Ectodermal cell (in vitro differentiated cells): ENCODE measurements around the gene LTA4H.
"Not testable (repeated sequence)": the region's sequence is repeated elsewhere in the genome, so short reads cannot be mapped to it uniquely, and the experiment has no call there.

Experiments used
- H3K27ac ChIP-seq: 2 replicates; pipeline ENCODE4 v1.7.0; 2013; ENCODE audit warnings: mild to moderate bottlenecking, low read depth, low read length; ENCODE audit not compliant: insufficient read depth, poor library complexity, severe bottlenecking
- H3K27me3 ChIP-seq: 2 replicates; pipeline ENCODE4 v1.7.0; 2013; ENCODE audit warnings: mild to moderate bottlenecking, low read length; ENCODE audit not compliant: insufficient read depth, control insufficient read depth, poor library complexity, severe bottlenecking
- H3K36me3 ChIP-seq: one replicate; pipeline ENCODE4 v1.7.0; 2013; ENCODE audit warnings: low read length; ENCODE audit not compliant: control insufficient read depth, insufficient read depth
- H3K4me1 ChIP-seq: one replicate; pipeline ENCODE4 v1.7.0; 2013; ENCODE audit warnings: low read length; ENCODE audit not compliant: control insufficient read depth, insufficient read depth
- H3K4me3 ChIP-seq: 2 replicates; pipeline ENCODE4 v1.7.0; 2013; ENCODE audit warnings: low read depth, low read length, control low read depth; ENCODE audit not compliant: insufficient read depth
- H3K9me3 ChIP-seq: 2 replicates; pipeline ENCODE4 v1.7.0; 2013; ENCODE audit warnings: mild to moderate bottlenecking, low read length, moderate library complexity; ENCODE audit not compliant: control insufficient read depth
- WGBS, 2 experiments: methylation state at CpG; one replicate each; pipeline ENCODE4 v1.1.7; 2013; ENCODE audit warnings: missing lambda C conversion rate in 2 of 2; 5-methylcytosine and 5-hydroxymethylcytosine counted together

LTA4H gene

DNA sequence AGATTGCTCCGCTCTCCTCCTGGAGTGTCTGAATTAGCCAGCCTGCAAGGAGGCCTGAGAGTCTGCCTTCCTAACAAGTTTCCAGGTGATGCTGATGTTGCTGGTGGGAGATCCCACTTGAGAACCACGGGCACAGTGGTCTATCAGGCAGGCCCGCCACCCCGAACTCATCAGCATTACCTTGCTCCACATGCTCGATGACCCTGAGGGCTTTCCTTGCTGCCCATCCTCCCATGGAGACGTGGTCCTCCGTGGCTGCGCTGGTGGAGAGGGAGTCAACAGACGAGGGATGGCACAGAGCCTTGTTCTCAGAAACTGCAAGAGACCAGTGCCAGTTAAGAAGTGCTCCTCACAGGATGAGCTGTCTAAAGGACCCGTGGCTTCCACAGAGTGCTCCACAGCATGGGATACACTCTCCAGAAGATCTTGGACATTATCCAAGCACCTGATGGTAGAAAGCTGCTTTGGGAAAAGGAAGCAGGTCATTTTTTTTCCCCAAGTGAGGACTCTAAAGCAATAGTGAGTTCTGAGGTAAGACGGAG is 57.6 kb downstream of the LTA4H start:
- no peaks in the 10 kb centered on the region for H3K27me3 ChIP-seq
- H3K4me3 ChIP-seq: no peak overlapping the region
- H3K4me1 ChIP-seq: no peaks in the 10 kb centered on the region
- no peak overlapping the region for H3K27ac ChIP-seq
- no peaks in the 10 kb centered on the region for H3K9me3 ChIP-seq
- WGBS, 2 experiments: 88 to 89% methylated on average over 11 of the region's 11 CpGs
- H3K36me3 ChIP-seq: no peaks in the 10 kb centered on the region

- Histone ChIP-seq H3K9me3 (no peaks in the 10 kb centered on the region), H3K27ac (no peak overlapping the region), H3K27me3 (no peaks in the 10 kb centered on the region), H3K4me1 (no peaks in the 10 kb centered on the region), H3K4me3 (no peak overlapping the region), H3K36me3 (no peaks in the 10 kb centered on the region)
- 94 to 95% methylated on average over 8 of the region's 8 CpGs for WGBS, 2 experiments
These were observed 59.0 kb downstream of the LTA4H start for GRCh38 chr12:95976416-95976832.

GRCh38 chr12:95975491-95975890 is 59.9 kb downstream of the LTA4H start:
- Histone ChIP-seq H3K4me1 (no peaks in the 10 kb centered on the region), H3K36me3 (no peaks in the 10 kb centered on the region), H3K27ac (no peak overlapping the region), H3K9me3 (no peaks in the 10 kb centered on the region), H3K27me3 (no peaks in the 10 kb centered on the region), H3K4me3 (no peak overlapping the region)
- WGBS, 2 experiments: 97 to 98% methylated on average over 3 to 4 of the region's 4 CpGs

GRCh38 chr12:95974358-95974757 is 61.0 kb downstream of the LTA4H start:
- Histone ChIP-seq H3K4me1 (no peaks in the 10 kb centered on the region), H3K36me3 (no peaks in the 10 kb centered on the region), H3K27me3 (no peaks in the 10 kb centered on the region), H3K9me3 (no peaks in the 10 kb centered on the region), H3K4me3 (no peak overlapping the region), H3K27ac (no peak overlapping the region)
- 92 to 96% methylated on average over 2 of the region's 2 CpGs for WGBS, 2 experiments

- Histone ChIP-seq H3K27ac (no peak overlapping the region), H3K36me3 (no peaks in the 10 kb centered on the region), H3K4me3 (no peak overlapping the region), H3K4me1 (no peaks in the 10 kb centered on the region), H3K9me3 (no peaks in the 10 kb centered on the region), H3K27me3 (no peaks in the 10 kb centered on the region)
- 78 to 93% methylated on average over 4 of the region's 4 CpGs for WGBS, 2 experiments
These were observed 62.4 kb downstream of the LTA4H start for GRCh38 chr12:95972832-95973456.

- H3K4me3 ChIP-seq: no peak overlapping the region
- 36 to 42% methylated on average over 6 of the region's 7 CpGs for WGBS, 2 experiments
- H3K36me3 ChIP-seq: no peaks in the 10 kb centered on the region
- H3K9me3 ChIP-seq: no peaks in the 10 kb centered on the region
- no peaks in the 10 kb centered on the region for H3K27me3 ChIP-seq
- no peaks in the 10 kb centered on the region for H3K4me1 ChIP-seq
- H3K27ac ChIP-seq: no peak overlapping the region
These were observed 64.5 kb downstream of the LTA4H start for GRCh38 chr12:95970905-95971304.

- WGBS, 2 experiments: 94% methylated on average over 28 of the region's 28 CpGs
- not testable (repeated sequence) for H3K36me3 ChIP-seq, H3K27me3 ChIP-seq, H3K27ac ChIP-seq, H3K4me3 ChIP-seq, H3K9me3 ChIP-seq, H3K4me1 ChIP-seq
These were observed 66.3 kb downstream of the LTA4H start for GRCh38 chr12:95969116-95969515.

- H3K4me3 ChIP-seq: no peak overlapping the region
- no peaks in the 10 kb centered on the region for H3K4me1 ChIP-seq
- no peak overlapping the region for H3K27ac ChIP-seq
- whole genome bisulfite sequencing, 2 experiments: 100% methylated on average over 1 of the region's 2 CpGs
- no peaks in the 10 kb centered on the region for H3K27me3 ChIP-seq
- no peaks in the 10 kb centered on the region for H3K36me3 ChIP-seq
- no peaks in the 10 kb centered on the region for H3K9me3 ChIP-seq
These were observed 68.1 kb downstream of the LTA4H start for GRCh38 chr12:95967301-95967700.

GRCh38 chr12:95966287-95966870 is 69.0 kb downstream of the LTA4H start:
- Histone ChIP-seq H3K4me3 (no peak overlapping the region), H3K9me3 (no peaks in the 10 kb centered on the region), H3K4me1 (no peaks in the 10 kb centered on the region), H3K27ac (no peak overlapping the region), H3K36me3 (no peaks in the 10 kb centered on the region), H3K27me3 (no peaks in the 10 kb centered on the region)
- 89 to 93% methylated on average over 7 of the region's 7 CpGs for WGBS, 2 experiments

- no peak overlapping the region for H3K27ac ChIP-seq
- no peaks in the 10 kb centered on the region for H3K9me3 ChIP-seq
These were observed 72.3 kb downstream of the LTA4H start for GRCh38 chr12:95963096-95963495.

More at GRCh38 chr12:95963096-95963495, 72.3 kb downstream of the LTA4H start:
- Histone ChIP-seq H3K4me3 (no peak overlapping the region), H3K27me3 (no peaks in the 10 kb centered on the region), H3K4me1 (no peaks in the 10 kb centered on the region), H3K36me3 (no peaks in the 10 kb centered on the region)
- WGBS, 2 experiments: 89 to 91% methylated on average over 2 of the region's 2 CpGs
